SK-N-DZ (cell line): Measurements from ENCODE around the gene HS6ST1.
A peak's percentile ranks its signal among the peaks of the same experiment; 100 is the strongest.

ENCODE experiments used
- DNase-seq: peaks from one replicate; pipeline ENCODE4 v3.0.0-alpha.2; 2015; ENCODE audit warnings: low spot score

The HS6ST1 gene

GRCh38 chr2:128311216-128311754 is 7.4 kb downstream of the HS6ST1 start:
- no peak for DNase-seq

- no peak for DNase-seq
Measured at GRCh38 chr2:128310761-128311160, 7.9 kb downstream of the HS6ST1 start.

DNA sequence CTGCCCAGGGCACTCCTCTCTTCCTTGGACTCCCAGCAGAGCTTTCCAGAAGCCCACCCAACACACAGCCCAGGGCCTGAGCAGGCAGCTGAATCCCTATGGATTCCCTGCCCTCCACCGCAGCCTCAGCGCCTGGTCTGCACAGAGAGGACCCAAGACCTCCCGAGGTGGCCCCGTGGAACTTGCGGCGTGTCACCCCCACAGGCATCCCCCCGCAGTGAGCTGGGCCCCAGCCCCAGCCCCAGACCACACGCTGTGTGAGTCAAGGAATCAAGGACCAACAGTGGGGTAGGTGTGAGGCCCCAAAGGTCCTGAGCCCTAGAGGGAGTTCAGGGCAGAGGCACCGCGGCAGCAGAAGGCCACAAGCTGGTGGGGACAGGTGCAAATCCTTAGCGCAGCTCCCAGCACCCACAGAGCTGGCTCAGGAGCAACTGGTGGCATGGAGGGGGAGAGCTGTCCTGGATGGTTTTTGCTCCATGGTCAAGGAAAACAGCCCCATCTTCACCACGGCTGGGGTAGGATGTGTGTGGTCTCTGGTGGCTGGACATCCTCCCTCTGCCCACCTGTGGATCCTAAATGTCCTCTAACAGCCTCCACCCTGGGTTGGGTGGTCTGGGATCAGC is 8.5 kb downstream of the HS6ST1 start:
- DNase-seq, result no peak

- DNase-seq, result peak; percentile 56
Measured at GRCh38 chr2:128309280-128310093, 9.2 kb downstream of the HS6ST1 start.

DNA sequence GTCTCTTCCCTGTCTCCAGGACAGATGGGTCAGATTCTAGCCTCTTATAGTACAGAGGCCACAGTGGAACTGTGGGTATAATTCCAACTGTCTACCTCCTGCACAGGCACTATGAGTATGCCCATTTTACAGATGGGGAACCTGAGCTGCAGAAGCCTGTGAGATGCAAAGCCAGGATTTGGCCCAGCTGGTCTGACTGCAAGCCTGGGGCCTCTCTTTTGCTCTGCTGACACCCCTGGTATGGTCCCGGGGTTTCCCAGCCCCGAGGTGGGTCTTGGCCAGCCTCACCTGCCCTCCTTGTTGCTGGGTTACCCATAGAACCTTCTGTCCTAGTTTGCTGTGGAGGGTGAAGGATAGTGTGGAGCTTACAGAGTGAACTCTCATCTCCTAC is 9.8 kb downstream of the HS6ST1 start:
- no peak for DNase-seq

DNA sequence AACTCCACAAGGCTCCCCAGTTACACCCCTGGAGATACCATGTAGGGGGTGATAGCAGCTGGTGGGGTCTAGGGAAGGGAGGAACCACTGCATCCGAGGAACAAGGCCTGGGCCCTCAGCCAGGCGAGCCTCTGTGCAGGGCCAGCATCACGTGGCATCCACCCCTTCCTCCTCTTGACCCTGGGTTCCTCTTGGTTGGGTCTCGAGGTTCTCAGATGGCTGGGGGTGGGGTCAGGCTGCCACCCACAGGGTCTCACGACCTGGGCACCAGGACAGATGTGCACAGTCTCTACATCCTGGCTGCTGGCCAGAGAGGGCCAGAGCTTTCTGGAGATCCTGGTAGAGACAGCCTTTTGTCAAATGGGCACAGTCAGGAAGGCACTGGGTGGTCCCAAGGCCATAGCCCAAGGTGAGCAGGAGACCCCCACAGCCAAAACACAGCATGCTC is 10.4 kb downstream of the HS6ST1 start:
- no peak for DNase-seq

- no peak for DNase-seq
Measured at GRCh38 chr2:128307595-128307994, 11.1 kb downstream of the HS6ST1 start.

GRCh38 chr2:128306931-128307460 is 11.7 kb downstream of the HS6ST1 start:
- no peak for DNase-seq

DNA sequence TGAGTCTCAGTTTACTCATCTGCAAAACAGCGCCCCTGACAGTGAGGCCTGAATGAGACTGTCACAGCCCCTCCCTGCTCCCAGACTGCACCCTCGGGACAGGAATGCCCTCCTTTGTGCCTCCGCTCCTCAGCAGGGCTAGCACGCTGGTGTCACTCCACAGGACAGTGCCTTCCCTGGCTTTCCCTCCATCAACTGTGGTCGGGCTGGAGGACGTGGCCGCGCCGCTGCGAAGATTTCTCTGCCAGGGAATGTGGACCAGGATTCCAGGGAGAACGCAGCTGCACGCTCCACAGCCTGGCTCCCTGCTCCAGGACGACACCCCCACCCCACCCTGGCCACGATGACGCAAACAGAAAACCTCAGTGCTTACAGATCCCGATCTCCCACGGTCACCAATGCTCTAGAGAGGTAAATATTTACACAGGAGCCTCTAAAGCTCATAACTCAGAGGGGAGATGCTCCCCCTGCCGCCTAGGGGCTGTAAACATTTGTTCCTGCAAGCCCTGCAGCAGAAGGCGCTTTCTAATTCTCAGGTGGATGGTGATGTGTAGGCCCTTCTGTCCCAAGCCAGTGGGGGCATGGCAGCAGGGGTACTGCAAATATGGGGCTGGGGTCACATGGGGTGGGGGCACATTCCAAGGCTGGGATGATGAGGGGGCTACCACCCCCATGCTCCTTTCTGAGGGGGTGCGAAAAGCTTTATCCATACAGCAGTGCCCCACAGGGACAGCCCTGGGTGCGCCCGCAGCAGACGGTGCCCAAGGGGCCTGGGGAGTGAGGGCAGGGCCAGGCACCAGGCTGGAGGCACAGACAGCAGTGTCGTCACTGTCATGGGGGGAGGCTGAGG is 12.4 kb downstream of the HS6ST1 start:
- peak; percentile 59 for DNase-seq

GRCh38 chr2:128305555-128306080 is 13.1 kb downstream of the HS6ST1 start:
- peak; percentile 72 for DNase-seq

DNA sequence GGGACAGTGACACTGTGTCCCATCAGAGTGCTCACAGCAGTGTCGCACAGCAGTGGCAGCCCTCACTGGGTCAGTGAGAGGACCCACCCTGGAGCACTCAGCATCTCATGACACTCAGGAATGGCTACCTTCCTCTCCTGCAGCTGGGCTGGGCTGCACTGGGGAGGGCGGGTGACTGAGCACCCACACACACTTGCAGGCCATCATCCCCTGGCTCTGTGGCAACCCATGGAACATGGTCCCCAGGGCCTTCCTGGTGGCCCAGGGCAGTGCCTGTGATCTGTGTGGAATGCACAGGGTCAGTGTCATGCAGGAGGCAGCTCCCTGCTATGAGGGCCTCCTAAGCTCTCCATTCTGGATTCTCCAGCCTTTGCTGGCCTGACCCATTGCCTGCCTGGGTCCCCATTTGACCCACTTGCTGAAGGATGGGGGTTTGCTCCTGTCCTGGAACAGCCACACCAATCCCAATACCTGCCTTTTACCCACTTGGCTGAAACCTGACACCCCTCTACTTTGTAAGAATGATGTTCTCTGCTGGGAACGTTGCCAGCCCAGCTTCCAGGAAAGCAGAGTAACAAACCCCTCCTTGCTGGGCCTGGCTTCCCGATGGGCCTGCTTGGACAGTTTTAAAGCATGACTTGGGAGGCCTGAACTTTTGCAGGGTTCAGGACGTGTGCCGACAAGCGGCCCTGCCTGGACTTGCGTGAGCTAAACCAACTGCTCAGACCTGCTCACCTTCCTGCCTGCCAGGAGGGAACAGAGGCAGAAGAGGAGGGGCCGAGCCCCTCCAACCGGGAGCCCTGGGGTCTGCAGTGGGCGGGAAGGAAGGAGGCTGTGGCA is 13.7 kb downstream of the HS6ST1 start:
- peak; percentile 42 for DNase-seq

DNA sequence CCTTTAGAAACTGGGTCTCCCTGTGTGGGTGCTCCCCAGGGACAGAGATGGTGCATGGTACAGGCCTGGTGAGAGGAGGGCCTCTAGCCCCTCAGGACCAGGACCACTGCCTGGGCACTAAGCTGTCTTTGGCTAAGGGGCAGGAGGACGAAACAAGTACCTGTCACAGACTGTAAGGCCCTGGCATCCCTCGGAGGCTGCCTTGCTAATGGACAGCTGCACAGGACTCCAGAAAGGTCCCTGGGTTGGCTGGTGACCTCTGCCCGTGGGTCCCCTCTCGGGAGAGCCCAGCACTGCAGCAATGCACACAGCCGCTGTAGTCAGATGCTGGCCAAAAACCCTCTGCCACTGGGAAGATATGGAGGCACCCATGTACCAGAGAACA is 14.3 kb downstream of the HS6ST1 start:
- no peak for DNase-seq

- DNase-seq, result no peak
Measured at GRCh38 chr2:128303911-128304310, 14.8 kb downstream of the HS6ST1 start.

DNA sequence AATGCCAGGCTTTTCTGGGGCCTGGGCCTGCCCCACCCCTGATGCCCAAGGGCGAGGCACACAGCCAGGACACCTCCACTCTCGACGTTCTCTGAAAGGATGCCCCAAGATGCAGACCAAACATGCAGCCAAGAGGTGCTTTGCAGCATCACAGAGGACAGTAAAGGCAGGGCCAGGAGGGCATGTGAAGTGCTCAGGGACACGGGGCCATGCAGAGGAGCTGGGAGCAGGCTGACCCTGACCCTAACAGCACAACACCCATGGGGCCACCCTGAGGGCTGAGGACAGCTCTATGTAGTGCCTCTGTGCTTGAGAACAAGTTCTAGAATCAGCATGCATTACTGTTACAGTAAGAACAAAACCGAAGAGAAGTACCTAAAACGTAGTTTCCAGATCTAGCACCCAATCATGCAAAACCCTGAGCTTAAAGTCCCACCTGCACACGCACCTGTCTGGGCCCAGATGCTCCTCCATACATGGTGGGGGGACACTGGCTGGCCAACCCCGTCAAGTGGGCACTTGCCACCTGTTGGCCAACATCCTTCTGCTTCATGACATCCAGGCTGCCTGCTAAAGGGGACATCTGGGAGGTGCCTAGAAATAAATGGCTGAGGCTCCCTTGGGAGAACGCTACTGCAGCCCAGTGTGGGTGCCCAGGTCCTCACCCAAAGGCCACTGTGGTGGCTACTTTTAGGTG is 15.4 kb downstream of the HS6ST1 start:
- DNase-seq, result no peak

DNA sequence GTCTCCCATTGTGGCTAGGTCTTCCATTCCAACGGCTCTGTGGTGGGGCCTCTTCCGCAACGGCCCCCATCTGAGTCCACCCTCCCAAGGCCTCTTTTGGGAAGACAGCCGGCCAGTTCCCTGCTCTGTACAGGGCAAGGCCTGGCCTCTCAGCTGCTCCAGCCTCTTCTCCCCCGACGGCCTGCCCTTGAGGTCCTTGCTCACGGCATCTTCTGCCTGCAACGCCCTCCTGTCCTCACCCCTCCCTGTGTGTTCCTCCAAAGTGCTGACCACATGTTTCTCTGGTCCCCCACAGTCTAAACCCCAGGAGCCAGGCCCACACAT is 16.0 kb downstream of the HS6ST1 start:
- no peak for DNase-seq

DNA sequence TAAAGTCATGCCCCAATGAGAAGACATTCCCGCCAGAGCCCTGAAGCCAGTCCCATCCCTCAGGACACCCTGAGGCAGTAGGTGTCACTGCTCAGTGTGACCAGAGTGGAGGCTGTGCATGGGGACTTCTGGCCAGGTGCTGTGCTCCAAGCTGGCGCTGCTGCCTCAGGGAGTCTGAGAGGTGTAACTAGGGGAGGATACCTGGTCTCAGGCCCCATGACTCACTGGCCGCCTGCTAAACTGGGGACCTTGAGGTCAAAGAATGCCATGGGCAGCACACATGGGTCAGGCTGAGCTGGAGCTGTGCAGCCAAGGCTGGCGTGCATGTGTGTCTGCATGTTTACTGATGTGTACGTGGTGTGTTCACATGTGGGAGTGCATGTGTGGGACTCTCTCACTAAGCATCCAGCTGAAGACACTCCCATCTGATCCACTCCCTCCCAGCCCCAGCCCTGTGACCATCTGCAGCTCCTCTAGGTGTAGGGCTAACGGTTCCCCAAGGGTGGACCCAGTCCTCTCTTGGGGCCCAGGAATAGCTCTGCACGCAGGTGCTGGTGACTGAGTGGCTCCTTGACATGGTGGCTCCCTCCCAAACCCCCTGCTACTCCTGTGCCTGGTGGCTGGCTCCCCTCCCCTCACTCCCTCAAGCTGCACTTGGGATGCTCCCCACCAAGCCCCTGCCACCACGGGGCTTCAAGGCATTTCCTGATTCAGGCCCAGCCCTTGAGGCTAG is 16.5 kb downstream of the HS6ST1 start:
- no peak for DNase-seq

- DNase-seq, result no peak
Measured at GRCh38 chr2:128301501-128301966, 17.1 kb downstream of the HS6ST1 start.

GRCh38 chr2:128301021-128301420 is 17.6 kb downstream of the HS6ST1 start:
- no peak for DNase-seq
